ENCODE data around the gene SUSD3. TPM values are rescaled to one million over a fixed set of nuclear protein-coding genes. Genes with fewer than 3 reads are reported as not detected.

The SUSD3 gene
- total and polyA plus RNA-seq, 4 donors, result 4.1 to 19.2 (median 11.8) TPM

GRCh38 chr9:93132287-93132927 lies 73.9 kb downstream of the SUSD3 start:
- DNase-seq (ENCODE audit: low spot score), result no peak
- Histone ChIP-seq H3K27me3 (ENCODE audit: control insufficient read depth in 4 of 4, insufficient read depth in 4 of 4, low read length in 3 of 4) (no peaks in the 10 kb centered on the region), H3K4me3 (ENCODE audit: low read depth in 1 of 3, low read length in 3 of 3) (peak overlapping the region; percentile 7 to 76 (median 68)), H3K36me3 (ENCODE audit: control insufficient read depth in 4 of 4, insufficient read depth in 3 of 4, low read depth in 1 of 4, low read length in 3 of 4) (no peaks in the 10 kb centered on the region), H3K4me1 (ENCODE audit: control insufficient read depth in 4 of 4, insufficient read depth in 4 of 4, low read length in 3 of 4) (peaks cover 20 to 74% (median 44%) of the 10 kb centered on the region in 4 donors), H3K9ac (ENCODE audit: low read depth in 1 of 2, low read length in 2 of 2) (peak overlapping the region in 1 of 2 donors; percentile 73), H3K9me3 (ENCODE audit: control insufficient read depth in 4 of 4, low read length in 3 of 4) (no peaks in the 10 kb centered on the region), H3K27ac (ENCODE audit: low read depth in 1 of 2, low read length in 2 of 2) (peak overlapping the region; percentile 89 to 95)
- TF ChIP-seq CTCF (IDR thresholded peaks at IDR 0.05; ENCODE audit: low read depth, low read length, missing input control) (no peak), RXRA (IDR thresholded peaks at IDR 0.05) (peak in 1 of 2 donors; percentile 5), HNF4G (IDR thresholded peaks at IDR 0.05) (no peak)
- 18% methylated on average over 12 of the region's 12 CpGs for WGBS

GRCh38 chr9:93132946-93133680 lies 74.6 kb downstream of the SUSD3 start:
- Histone ChIP-seq H3K9me3 (ENCODE audit: control insufficient read depth in 4 of 4, low read length in 3 of 4) (no peaks in the 10 kb centered on the region), H3K27ac (ENCODE audit: low read depth in 1 of 2, low read length in 2 of 2) (peak overlapping the region; percentile 89 to 95), H3K4me1 (ENCODE audit: control insufficient read depth in 4 of 4, insufficient read depth in 4 of 4, low read length in 3 of 4) (peaks cover 20 to 68% (median 44%) of the 10 kb centered on the region in 4 donors), H3K36me3 (ENCODE audit: control insufficient read depth in 4 of 4, insufficient read depth in 3 of 4, low read depth in 1 of 4, low read length in 3 of 4) (no peaks in the 10 kb centered on the region), H3K4me3 (ENCODE audit: low read depth in 1 of 3, low read length in 3 of 3) (peak overlapping the region; percentile 30 to 76 (median 68)), H3K27me3 (ENCODE audit: control insufficient read depth in 4 of 4, insufficient read depth in 4 of 4, low read length in 3 of 4) (no peaks in the 10 kb centered on the region), H3K9ac (ENCODE audit: low read depth in 1 of 2, low read length in 2 of 2) (peak overlapping the region; percentile 24 to 73)
- TF ChIP-seq MAX (IDR thresholded peaks at IDR 0.05) (no peak), TAF1 (conservative IDR thresholded peaks at IDR 0.05) (no peak), ATF3 (IDR thresholded peaks at IDR 0.05) (no peak), HNF4G (IDR thresholded peaks at IDR 0.05) (no peak), JUND (IDR thresholded peaks at IDR 0.05) (peak; percentile 53 to 78), ZBTB33 (IDR thresholded peaks at IDR 0.05) (no peak), GABPA (IDR thresholded peaks at IDR 0.05 in 1 of 2, conservative IDR thresholded peaks at IDR 0.05 in 1 of 2) (no peak), CTCF (IDR thresholded peaks at IDR 0.05; ENCODE audit: low read depth, low read length, missing input control) (no peak), SP1 (IDR thresholded peaks at IDR 0.05) (no peak), NR2F2 (IDR thresholded peaks at IDR 0.05) (no peak), EGR1 (IDR thresholded peaks at IDR 0.05; ENCODE audit: low read depth in 2 of 2) (no peak), REST (IDR thresholded peaks at IDR 0.05) (no peak), HNF4A (conservative IDR thresholded peaks at IDR 0.05) (no peak), RXRA (IDR thresholded peaks at IDR 0.05) (peak in 1 of 2 donors; percentile 62), FOXA2 (IDR thresholded peaks at IDR 0.05) (no peak), RAD21 (IDR thresholded peaks at IDR 0.05) (peak in 1 of 2 donors; percentile 14), FOXA1 (IDR thresholded peaks at IDR 0.05) (no peak), YY1 (IDR thresholded peaks at IDR 0.05) (no peak)
- WGBS, result 11% methylated on average over 21 of the region's 21 CpGs
- no peak for DNase-seq (ENCODE audit: low spot score)
